Skeletal muscle tissue (tissue), 4 donors: ENCODE measurements around the gene FHIT. TPM values are rescaled to one million over a fixed set of nuclear protein-coding genes. Genes with fewer than 3 reads are reported as not detected.

Source experiments
- H3K27ac ChIP-seq: one replicate; pipeline ENCODE4 v1.7.0; 2013; ENCODE audit warnings: mild to moderate bottlenecking, low read depth, low read length, inconsistent platforms
- H3K27me3 ChIP-seq, 3 donors: one replicate each; pipeline ENCODE4 v1.7.0; 2013; ENCODE audit warnings: low read length in 3 of 3; ENCODE audit not compliant: control insufficient read depth in 3 of 3, insufficient read depth in 3 of 3
- H3K36me3 ChIP-seq, 3 donors: one replicate each; pipeline ENCODE4 v1.7.0; 2013; ENCODE audit warnings: low read length in 3 of 3; ENCODE audit not compliant: control insufficient read depth in 3 of 3, insufficient read depth in 3 of 3
- H3K4me1 ChIP-seq, 3 donors: one replicate each; pipeline ENCODE4 v1.7.0; 2013; ENCODE audit warnings: low read length in 3 of 3, mild to moderate bottlenecking in 3 of 3; ENCODE audit not compliant: control insufficient read depth in 3 of 3, insufficient read depth in 3 of 3
- H3K4me3 ChIP-seq, 3 donors: one replicate each; pipeline ENCODE4 v1.7.0; 2013; ENCODE audit warnings: low read length in 3 of 3
- H3K9ac ChIP-seq, 3 donors: one replicate each; pipeline ENCODE4 v1.7.0; 2013; ENCODE audit warnings: low read length in 3 of 3, mild to moderate bottlenecking in 3 of 3, moderate library complexity in 2 of 3, low read depth in 1 of 3
- H3K9me3 ChIP-seq, 3 donors: one replicate each; pipeline ENCODE4 v1.7.0; 2013; ENCODE audit warnings: low read length in 3 of 3; ENCODE audit not compliant: control insufficient read depth in 3 of 3
- total RNA-seq: library from RNA; depleted of rRNA; stranded (reverse); fragments of >200 nt; gene quantifications from one replicate; pipeline ENCODE4 v1.2.3, GENCODE V29; 2014
- donor health status: Osteomylitis.

The FHIT gene
- total RNA-seq, 1 donor from 2014 or later, result 4.2 TPM

GRCh38 chr3:60760145-60760544 lies 491.1 kb downstream of the FHIT start:
- Histone ChIP-seq H3K4me3 (no peak overlapping the region), H3K9ac (no peak overlapping the region), H3K9me3 (no peaks in the 10 kb centered on the region), H3K27me3 (no peaks in the 10 kb centered on the region), H3K36me3 (no peaks in the 10 kb centered on the region), H3K27ac (no peak overlapping the region), H3K4me1 (no peaks in the 10 kb centered on the region)

- H3K4me3 ChIP-seq, result no peak overlapping the region
- no peaks in the 10 kb centered on the region for H3K36me3 ChIP-seq
- H3K4me1 ChIP-seq, result no peaks in the 10 kb centered on the region
- no peaks in the 10 kb centered on the region for H3K27me3 ChIP-seq
- H3K9me3 ChIP-seq, result no peaks in the 10 kb centered on the region
- no peak overlapping the region for H3K9ac ChIP-seq
- H3K27ac ChIP-seq, result no peak overlapping the region
Measured at GRCh38 chr3:60759439-60759838, 491.8 kb downstream of the FHIT start.

- Histone ChIP-seq H3K36me3 (no peaks in the 10 kb centered on the region), H3K27me3 (no peaks in the 10 kb centered on the region), H3K9me3 (no peaks in the 10 kb centered on the region), H3K27ac (no peak overlapping the region), H3K4me1 (no peaks in the 10 kb centered on the region), H3K9ac (no peak overlapping the region), H3K4me3 (no peak overlapping the region)
Measured at GRCh38 chr3:60758831-60759230, 492.4 kb downstream of the FHIT start.

GRCh38 chr3:60758171-60758570 lies 493.1 kb downstream of the FHIT start:
- Histone ChIP-seq H3K4me1 (no peaks in the 10 kb centered on the region), H3K27ac (no peak overlapping the region), H3K36me3 (no peaks in the 10 kb centered on the region), H3K9me3 (no peaks in the 10 kb centered on the region), H3K4me3 (no peak overlapping the region), H3K27me3 (no peaks in the 10 kb centered on the region), H3K9ac (no peak overlapping the region)

- Histone ChIP-seq H3K27ac (no peak overlapping the region), H3K4me1 (no peaks in the 10 kb centered on the region), H3K36me3 (no peaks in the 10 kb centered on the region), H3K9me3 (no peaks in the 10 kb centered on the region), H3K4me3 (no peak overlapping the region), H3K9ac (no peak overlapping the region), H3K27me3 (no peaks in the 10 kb centered on the region)
Measured at GRCh38 chr3:60757724-60758123, 493.5 kb downstream of the FHIT start.

- Histone ChIP-seq H3K4me1 (no peaks in the 10 kb centered on the region), H3K9me3 (no peaks in the 10 kb centered on the region), H3K27me3 (no peaks in the 10 kb centered on the region), H3K36me3 (no peaks in the 10 kb centered on the region), H3K4me3 (no peak overlapping the region), H3K9ac (no peak overlapping the region), H3K27ac (no peak overlapping the region)
Measured at GRCh38 chr3:60756241-60757030, 494.8 kb downstream of the FHIT start.

GRCh38 chr3:60755094-60755493 lies 496.2 kb downstream of the FHIT start:
- Histone ChIP-seq H3K4me3 (no peak overlapping the region), H3K9me3 (no peaks in the 10 kb centered on the region), H3K36me3 (no peaks in the 10 kb centered on the region), H3K9ac (no peak overlapping the region), H3K4me1 (no peaks in the 10 kb centered on the region), H3K27me3 (no peaks in the 10 kb centered on the region), H3K27ac (no peak overlapping the region)

GRCh38 chr3:60754617-60755016 lies 496.6 kb downstream of the FHIT start:
- H3K27me3 ChIP-seq, result no peaks in the 10 kb centered on the region
- H3K9me3 ChIP-seq, result no peaks in the 10 kb centered on the region

GRCh38 chr3:60752809-60753208 lies 498.4 kb downstream of the FHIT start:
- Histone ChIP-seq H3K36me3 (no peaks in the 10 kb centered on the region), H3K4me1 (no peaks in the 10 kb centered on the region)

More at GRCh38 chr3:60754617-60755016, 496.6 kb downstream of the FHIT start:
- no peaks in the 10 kb centered on the region for H3K36me3 ChIP-seq
- H3K4me1 ChIP-seq, result no peaks in the 10 kb centered on the region
- no peak overlapping the region for H3K9ac ChIP-seq
- H3K27ac ChIP-seq, result no peak overlapping the region
- H3K4me3 ChIP-seq, result no peak overlapping the region

GRCh38 chr3:60746695-60747416 lies 504.4 kb downstream of the FHIT start:
- no peak overlapping the region for H3K9ac ChIP-seq
- no peaks in the 10 kb centered on the region for H3K9me3 ChIP-seq
- H3K4me3 ChIP-seq, result no peak overlapping the region
- H3K36me3 ChIP-seq, result no peaks in the 10 kb centered on the region
- no peak overlapping the region for H3K27ac ChIP-seq
- no peaks in the 10 kb centered on the region for H3K27me3 ChIP-seq
- peaks cover 0 to 4% (median 4%) of the 10 kb centered on the region in 3 donors for H3K4me1 ChIP-seq

More at GRCh38 chr3:60752809-60753208, 498.4 kb downstream of the FHIT start:
- H3K27me3 ChIP-seq, result no peaks in the 10 kb centered on the region
- no peak overlapping the region for H3K27ac ChIP-seq
- H3K9me3 ChIP-seq, result no peaks in the 10 kb centered on the region
- no peak overlapping the region for H3K4me3 ChIP-seq
- H3K9ac ChIP-seq, result no peak overlapping the region
